Activated CD4-positive, alpha-beta memory T cell treated with anti-CD3 and anti-CD28 coated beads, Interleukin-2, amount 10 ng/mL, durations not matched to agents 7 days and 5 days (primary cell): ENCODE data around the gene MGME1. TPM values are rescaled to one million over a fixed set of nuclear protein-coding genes. Genes with fewer than 3 reads are reported as not detected.

Experiments
- CTCF ChIA-PET: fragments of 350-600 bp; sonication (Branson Sonifier 250); formaldehyde crosslinking; loops from one replicate; lab custom pipeline; 2021; ENCODE audit warnings: antibody characterized with exemption, inconsistent platforms; lab: Charles Lee
- POLR2A ChIA-PET: fragments of 350-600 bp; sonication (Branson Sonifier 250); formaldehyde crosslinking; loops from one replicate; lab custom pipeline; 2021; ENCODE audit warnings: antibody characterized with exemption; lab: Charles Lee
- DNase-seq: peaks from one replicate; pipeline ENCODE4 v3.0.0-alpha.2; 2020
- H3K27ac Mint-ChIP-seq: one replicate; pipeline ENCODE4 v1.8.0; 2021; ENCODE audit warnings: mild to moderate bottlenecking, mixed read lengths
- H3K27me3 Mint-ChIP-seq: one replicate; pipeline ENCODE4 v1.8.0; 2021; ENCODE audit warnings: mixed read lengths
- H3K36me3 Mint-ChIP-seq: one replicate; pipeline ENCODE4 v1.8.0; 2021; ENCODE audit warnings: low read depth, mixed read lengths
- H3K4me1 Mint-ChIP-seq: one replicate; pipeline ENCODE4 v1.8.0; 2021; ENCODE audit warnings: mixed read lengths
- H3K4me3 Mint-ChIP-seq: one replicate; pipeline ENCODE4 v1.8.0; 2021; ENCODE audit warnings: mild to moderate bottlenecking, mixed read lengths
- H3K9me3 Mint-ChIP-seq: one replicate; pipeline ENCODE4 v1.8.0; 2021; ENCODE audit warnings: mixed read lengths
- total RNA-seq, 2 experiments: library from RNA; stranded (reverse); gene quantifications; one replicate each; pipeline ENCODE4 v1.2.3, GENCODE V29; 2021

The MGME1 gene, protein sequence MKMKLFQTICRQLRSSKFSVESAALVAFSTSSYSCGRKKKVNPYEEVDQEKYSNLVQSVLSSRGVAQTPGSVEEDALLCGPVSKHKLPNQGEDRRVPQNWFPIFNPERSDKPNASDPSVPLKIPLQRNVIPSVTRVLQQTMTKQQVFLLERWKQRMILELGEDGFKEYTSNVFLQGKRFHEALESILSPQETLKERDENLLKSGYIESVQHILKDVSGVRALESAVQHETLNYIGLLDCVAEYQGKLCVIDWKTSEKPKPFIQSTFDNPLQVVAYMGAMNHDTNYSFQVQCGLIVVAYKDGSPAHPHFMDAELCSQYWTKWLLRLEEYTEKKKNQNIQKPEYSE
- 10 to 100 TPM; 53.9 to 56.7 TPM for total RNA-seq

DNA sequence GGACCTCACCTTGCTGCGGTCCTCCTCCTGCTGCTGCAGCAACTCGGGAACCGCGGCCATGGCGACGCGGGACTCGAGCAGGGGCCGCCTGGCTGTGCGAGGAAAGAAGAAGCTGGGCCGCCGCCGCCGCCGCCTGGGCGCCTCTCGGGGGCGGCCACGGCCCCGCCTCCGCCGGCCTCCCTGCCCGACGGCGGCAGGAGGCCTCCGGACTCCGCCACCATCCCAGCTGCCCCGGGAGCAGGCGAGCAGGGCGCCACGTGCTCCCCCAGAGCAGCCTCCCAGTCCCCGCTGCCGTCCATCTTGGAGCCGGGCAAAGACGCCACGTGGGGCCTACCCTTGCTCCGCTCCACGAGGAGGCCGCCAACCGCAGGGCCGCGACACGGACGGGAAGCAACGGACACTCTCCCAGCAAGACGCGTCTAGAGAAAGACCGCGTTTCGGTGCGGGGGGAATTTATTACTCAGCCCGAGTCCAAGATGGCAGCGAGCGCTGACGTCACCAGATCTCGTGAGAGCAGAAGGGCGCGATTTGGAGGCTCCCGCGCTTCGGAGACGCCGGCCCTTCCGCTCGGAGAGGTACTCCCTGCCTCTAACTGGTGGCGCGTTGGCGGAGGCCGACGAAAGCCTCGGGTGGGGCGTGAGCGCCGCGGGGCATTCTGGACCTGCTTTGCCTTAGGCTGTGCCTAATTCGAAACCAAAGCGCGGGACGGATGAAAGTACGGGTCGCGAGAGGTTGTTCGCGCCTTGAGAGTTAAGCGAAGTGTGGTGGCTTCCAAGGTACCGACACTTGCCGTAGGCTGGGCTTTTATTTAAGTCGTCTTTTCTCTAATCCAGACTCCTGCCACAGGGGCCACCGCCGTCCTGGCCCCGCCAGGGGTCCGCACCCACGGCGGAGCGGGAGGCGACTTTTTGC, at the start of gene MGME1, which contains the start of gene SNX5:
MGME1 (plus strand) TSS at position 653 of the 912 bp plus-strand sequence. CDS start 842 bp downstream, outside the sequence.
SNX5 (minus strand) TSS at position 429 of the 912 bp plus-strand sequence; CDS start at position 60, 369 bp downstream.
- H3K27ac Mint-ChIP-seq: peak within 1 kb of the TSS; percentile 98
- H3K27me3 Mint-ChIP-seq: no peaks in the 10 kb centered on the region
- H3K4me3 Mint-ChIP-seq: peak within 1 kb of the TSS; percentile 97
- peaks cover 81% of the 10 kb centered on the region for H3K36me3 Mint-ChIP-seq
- peaks cover 34% of the 10 kb centered on the region for H3K4me1 Mint-ChIP-seq
- DNase-seq: peak; percentile 100
- ChIA-PET POLR2A (interaction anchor here (0.9 to 15.3 kb wide), 16 partner anchors 15 to 538 kb away, joined by 3 to 353 read pairs (median 12); partner anchors contain the start of genes BFSP1, DSTN, KAT14 and PET117), CTCF (interaction anchor here (0.9 to 1.7 kb wide), 2 partner anchors 12 to 28 kb away, joined by 3 to 4 read pairs; no protein-coding TSS in a partner anchor)
- H3K9me3 Mint-ChIP-seq: no peaks in the 10 kb centered on the region

DNA sequence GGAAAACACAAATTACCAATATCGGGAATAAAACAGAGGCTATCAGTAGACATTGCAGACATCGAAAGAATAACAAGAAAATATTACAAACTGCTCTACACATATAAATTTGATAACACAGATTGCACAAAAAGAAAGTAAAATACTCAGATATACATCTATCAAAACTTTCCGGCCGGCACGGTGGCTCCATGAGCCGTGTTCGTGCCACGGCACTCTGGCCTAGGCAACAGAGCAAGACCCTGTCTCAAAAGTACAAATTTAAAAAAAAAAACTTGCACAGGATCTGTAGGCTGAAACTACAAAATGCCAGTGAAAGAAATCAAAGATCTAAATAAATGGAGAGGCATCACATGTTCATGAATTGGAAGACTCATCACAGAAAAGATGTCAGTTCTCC, 49.7 kb upstream of the MGME1 start:
- ChIA-PET CTCF (no interaction called here), POLR2A (no interaction called here)
- no peaks in the 10 kb centered on the region for H3K36me3 Mint-ChIP-seq
- H3K27me3 Mint-ChIP-seq: peaks cover 22% of the 10 kb centered on the region
- H3K27ac Mint-ChIP-seq: no peak overlapping the region
- peaks cover 6% of the 10 kb centered on the region for H3K4me1 Mint-ChIP-seq
- no peak for DNase-seq
- H3K4me3 Mint-ChIP-seq: no peak overlapping the region
- H3K9me3 Mint-ChIP-seq: no peaks in the 10 kb centered on the region

DNA sequence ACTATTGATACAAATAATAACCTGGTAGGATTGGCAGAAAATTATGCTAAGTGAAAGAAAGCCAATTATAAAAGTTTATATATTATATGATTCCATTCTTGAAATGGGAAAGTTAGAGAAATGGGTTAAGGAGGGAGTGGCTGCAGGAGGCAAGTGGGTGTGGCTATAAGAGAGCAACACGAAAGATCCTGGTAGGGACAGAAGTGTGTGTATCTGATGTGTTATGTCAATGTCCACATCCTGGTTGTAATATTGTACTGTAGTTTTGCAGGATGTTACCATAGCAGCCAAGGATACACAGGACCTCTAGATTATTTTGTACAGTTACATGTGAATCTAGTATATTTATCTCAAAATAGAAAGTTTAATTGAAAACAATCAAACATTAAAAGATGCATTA, 47.0 kb upstream of the MGME1 start:
- DNase-seq: no peak
- CTCF ChIA-PET: no interaction called here
- Mint-ChIP-seq H3K27ac (no peak overlapping the region), H3K36me3 (no peaks in the 10 kb centered on the region), H3K4me3 (no peak overlapping the region), H3K9me3 (no peaks in the 10 kb centered on the region), H3K27me3 (peaks cover 27% of the 10 kb centered on the region), H3K4me1 (peaks cover 2% of the 10 kb centered on the region)
- POLR2A ChIA-PET: no interaction called here

DNA sequence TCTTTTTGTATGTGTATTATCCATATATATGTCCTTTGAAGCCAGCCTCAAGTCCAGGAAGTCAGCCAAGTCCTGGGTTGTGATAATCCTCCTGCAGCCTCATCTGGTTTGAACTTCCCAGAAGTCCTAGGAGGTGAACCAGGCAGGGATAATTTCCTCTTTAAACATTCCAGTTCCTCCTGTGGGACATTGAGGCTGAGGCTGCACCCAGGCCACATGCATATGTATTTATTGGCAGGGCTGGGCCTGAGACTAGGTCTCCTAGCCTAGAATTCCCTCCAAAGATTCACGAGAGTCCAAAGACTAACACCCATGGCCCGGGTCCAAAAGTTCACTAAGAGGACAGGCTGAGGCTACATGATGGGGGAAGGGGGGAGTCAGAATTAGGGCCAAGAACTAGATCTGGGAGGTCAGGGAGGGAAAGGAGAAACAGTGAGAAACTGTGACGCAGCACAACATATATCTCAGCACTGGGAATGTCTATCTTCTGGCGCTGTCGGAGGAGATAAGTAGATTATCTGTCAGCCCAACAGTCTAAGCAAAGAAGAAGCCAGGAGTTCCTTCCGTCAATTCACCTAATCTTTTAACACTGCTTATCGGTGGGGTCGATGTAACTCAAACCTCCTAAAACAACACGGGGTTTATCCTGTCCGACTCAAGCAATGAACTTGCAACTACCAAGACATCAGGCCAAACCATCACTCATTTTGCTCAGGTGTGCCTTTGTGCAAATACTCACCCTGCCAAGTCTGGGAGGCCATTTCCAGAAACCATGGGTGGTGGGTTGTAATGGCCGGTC, 43.5 kb upstream of the MGME1 start:
- no peaks in the 10 kb centered on the region for H3K4me1 Mint-ChIP-seq
- H3K36me3 Mint-ChIP-seq: no peaks in the 10 kb centered on the region
- no peak overlapping the region for H3K4me3 Mint-ChIP-seq
- no peak for DNase-seq
- H3K27me3 Mint-ChIP-seq: peaks cover 25% of the 10 kb centered on the region
- H3K9me3 Mint-ChIP-seq: no peaks in the 10 kb centered on the region
- no peak overlapping the region for H3K27ac Mint-ChIP-seq
- CTCF ChIA-PET: interaction anchor here (0.8 kb wide), 1 partner anchor 421 kb away, joined by 3 read pairs; no protein-coding TSS in a partner anchor
- POLR2A ChIA-PET: no interaction called here

DNA sequence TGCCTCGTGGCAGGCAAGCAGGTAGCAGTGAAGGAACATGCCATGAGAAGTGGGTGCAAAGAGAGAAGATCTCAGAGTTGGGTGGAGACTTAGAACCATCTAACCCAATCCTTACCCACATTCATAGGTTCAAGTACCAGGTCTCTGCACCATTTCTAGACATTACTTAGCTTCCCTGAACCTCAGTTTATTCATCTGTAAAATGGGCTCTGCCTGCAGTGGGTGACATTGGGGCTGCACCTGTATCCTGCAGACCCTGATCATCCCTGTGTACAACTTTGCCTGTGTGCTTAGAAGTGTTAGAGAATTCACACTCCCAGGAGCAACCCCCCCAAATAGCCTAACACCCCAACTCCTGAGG, 42.9 kb upstream of the MGME1 start:
- DNase-seq: no peak
- Mint-ChIP-seq H3K4me3 (no peak overlapping the region), H3K27me3 (peaks cover 25% of the 10 kb centered on the region), H3K27ac (no peak overlapping the region), H3K36me3 (no peaks in the 10 kb centered on the region), H3K4me1 (no peaks in the 10 kb centered on the region), H3K9me3 (no peaks in the 10 kb centered on the region)
- CTCF ChIA-PET: no interaction called here
- POLR2A ChIA-PET: no interaction called here

DNA sequence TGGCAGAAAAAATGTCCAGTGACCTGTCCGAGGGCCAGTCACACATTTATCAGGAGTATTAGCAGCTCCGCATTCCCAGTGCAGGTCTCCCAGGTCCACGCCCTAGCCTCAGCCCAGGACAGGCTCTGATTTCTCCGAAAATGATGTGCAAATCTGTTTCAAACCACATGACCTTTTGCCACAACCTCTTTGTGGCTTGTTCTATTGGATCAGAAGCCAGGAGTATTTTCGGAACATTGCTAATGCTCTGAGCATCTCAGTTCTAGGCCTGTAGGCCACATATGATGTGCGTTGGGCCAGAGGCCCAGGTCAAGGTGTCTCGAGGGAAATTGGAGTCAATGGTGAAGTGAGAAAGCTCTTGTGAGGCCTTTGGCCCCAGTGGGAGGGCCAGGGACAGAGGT, 40.6 kb upstream of the MGME1 start:
- no peak for DNase-seq
- H3K36me3 Mint-ChIP-seq: no peaks in the 10 kb centered on the region
- ChIA-PET CTCF (no interaction called here), POLR2A (no interaction called here)
- H3K4me3 Mint-ChIP-seq: no peak overlapping the region
- H3K27ac Mint-ChIP-seq: no peak overlapping the region
- no peaks in the 10 kb centered on the region for H3K4me1 Mint-ChIP-seq
- no peaks in the 10 kb centered on the region for H3K9me3 Mint-ChIP-seq
- peaks cover 16% of the 10 kb centered on the region for H3K27me3 Mint-ChIP-seq

DNA sequence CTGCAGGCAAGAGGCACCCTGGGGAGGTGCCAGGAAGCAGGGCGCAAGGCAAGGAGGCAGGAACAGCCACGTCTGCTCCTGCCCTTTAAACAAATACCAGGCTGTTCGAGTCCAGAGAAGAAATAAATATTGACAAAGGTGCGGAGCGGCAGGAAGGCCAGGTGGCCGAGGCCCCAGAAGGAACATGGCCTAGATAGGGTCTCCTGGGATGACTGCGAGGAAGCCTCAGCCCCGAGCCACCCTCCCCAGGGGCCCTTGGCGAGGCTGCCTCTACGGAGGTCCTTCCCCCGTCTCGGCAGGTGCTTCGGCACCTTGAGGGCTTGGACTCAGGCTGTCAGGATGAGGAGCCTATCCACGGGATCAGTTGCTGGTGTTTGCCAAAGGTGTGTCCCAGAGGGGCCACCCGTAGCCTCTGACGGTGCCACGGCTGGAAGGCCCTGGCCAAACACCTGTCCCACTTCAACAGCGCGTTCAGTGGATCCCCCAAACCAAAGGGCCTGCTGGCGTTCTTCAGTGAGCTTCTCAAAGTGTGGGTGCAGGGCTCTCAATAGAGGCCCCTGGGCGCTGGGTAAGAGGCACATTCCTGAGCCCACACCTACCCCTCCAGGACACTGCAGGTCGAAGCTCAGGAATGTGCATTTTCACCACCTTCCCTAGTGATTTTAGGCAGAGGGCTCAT, 40.0 kb upstream of the MGME1 start:
- Mint-ChIP-seq H3K4me1 (no peaks in the 10 kb centered on the region), H3K4me3 (no peak overlapping the region), H3K27ac (no peak overlapping the region), H3K36me3 (no peaks in the 10 kb centered on the region), H3K9me3 (no peaks in the 10 kb centered on the region), H3K27me3 (peaks cover 12% of the 10 kb centered on the region)
- ChIA-PET CTCF (no interaction called here), POLR2A (no interaction called here)
- no peak for DNase-seq

DNA sequence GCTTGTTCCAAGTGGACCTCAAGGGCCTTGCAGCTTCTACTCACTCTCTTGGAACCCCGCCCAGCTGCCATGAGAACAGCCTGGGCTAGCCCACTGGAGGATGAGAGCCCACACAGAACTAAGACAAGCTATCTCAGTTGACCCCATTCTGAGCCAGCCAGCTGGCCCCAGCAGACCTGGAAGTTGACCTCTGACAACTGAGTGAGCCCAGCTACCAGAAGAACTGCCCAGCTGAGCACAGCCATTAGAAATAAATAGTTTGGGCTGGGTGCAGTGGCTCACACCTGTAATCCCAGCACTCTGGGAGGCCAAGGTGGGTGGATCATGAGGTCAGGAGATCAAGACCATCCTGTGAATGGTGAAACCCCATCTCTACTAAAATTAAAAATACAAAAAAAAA, 37.3 kb upstream of the MGME1 start:
- Mint-ChIP-seq H3K9me3 (no peaks in the 10 kb centered on the region), H3K27ac (no peak overlapping the region), H3K4me1 (no peaks in the 10 kb centered on the region), H3K27me3 (peaks cover 5% of the 10 kb centered on the region), H3K36me3 (no peaks in the 10 kb centered on the region), H3K4me3 (no peak overlapping the region)
- ChIA-PET CTCF (no interaction called here), POLR2A (no interaction called here)
- DNase-seq: no peak

DNA sequence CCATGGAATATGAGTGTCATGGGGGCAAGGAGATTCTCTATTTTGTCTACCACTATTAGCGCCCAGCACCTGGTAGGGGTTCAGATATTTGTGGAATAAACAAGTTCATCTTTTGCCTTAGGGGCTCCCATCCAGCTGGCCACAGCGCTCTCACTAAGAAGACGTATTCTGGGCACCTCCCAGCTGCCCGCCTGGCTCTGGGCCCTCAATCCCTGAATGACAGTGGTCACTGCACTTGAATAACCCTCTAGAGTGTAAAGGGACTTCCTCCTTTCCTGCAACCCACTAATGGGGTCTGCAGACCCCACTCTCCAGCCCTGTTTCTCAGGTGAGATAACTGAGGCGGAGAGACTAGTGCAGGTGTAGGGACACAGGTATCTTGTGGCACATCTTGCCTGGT, 36.4 kb upstream of the MGME1 start:
- ChIA-PET POLR2A (no interaction called here), CTCF (no interaction called here)
- Mint-ChIP-seq H3K27ac (no peak overlapping the region), H3K4me1 (no peaks in the 10 kb centered on the region), H3K27me3 (no peaks in the 10 kb centered on the region), H3K36me3 (no peaks in the 10 kb centered on the region), H3K9me3 (no peaks in the 10 kb centered on the region), H3K4me3 (no peak overlapping the region)
- no peak for DNase-seq

DNA sequence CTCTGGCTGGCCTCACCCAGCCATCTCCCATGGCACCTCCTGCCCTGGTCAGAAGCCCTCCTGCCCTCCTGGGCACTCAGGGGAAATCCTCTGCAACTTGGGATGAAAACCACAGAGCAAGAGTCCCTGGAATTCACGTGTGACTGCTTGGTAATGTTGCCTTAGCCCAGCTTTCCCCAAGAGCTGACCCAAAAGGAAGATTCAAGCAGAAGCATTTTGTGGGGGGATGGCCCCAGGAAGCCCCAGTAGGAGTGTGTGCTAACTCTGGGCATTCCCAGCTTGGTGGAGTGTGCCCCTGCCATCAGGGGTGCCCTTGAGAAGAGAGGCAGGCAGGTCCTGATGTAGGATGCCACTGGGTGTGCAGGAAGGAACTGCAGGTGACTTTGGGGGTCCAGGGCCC, 35.7 kb upstream of the MGME1 start:
- Mint-ChIP-seq H3K36me3 (no peaks in the 10 kb centered on the region), H3K4me1 (no peaks in the 10 kb centered on the region), H3K9me3 (no peaks in the 10 kb centered on the region), H3K27me3 (no peaks in the 10 kb centered on the region), H3K27ac (no peak overlapping the region), H3K4me3 (no peak overlapping the region)
- CTCF ChIA-PET: interaction anchor here (1.1 kb wide), 1 partner anchor 251 kb away, joined by 4 read pairs; the partner anchor contains the start of gene RRBP1
- POLR2A ChIA-PET: interaction anchor here (1.5 kb wide), 1 partner anchor 60 kb away, joined by 3 read pairs; no protein-coding TSS in a partner anchor
- no peak for DNase-seq

DNA sequence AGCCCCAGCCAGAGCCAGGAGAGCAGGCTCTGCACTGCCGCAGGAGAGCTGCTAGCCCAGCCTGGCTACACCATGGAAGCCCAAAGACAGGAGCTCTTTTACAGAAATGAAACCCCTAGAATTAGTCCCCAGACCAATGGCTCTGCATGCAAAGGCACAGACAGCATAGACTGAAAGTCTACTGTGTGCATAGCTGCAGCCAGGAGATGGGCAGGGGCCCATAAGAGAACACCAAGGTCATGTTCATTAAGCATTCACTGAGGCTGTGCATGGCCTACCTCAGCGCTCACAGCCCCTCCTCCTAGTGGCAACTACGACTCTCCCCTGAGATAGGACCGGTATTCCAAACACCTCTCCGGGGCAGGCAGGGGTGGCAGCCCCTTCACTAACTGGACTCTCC, 35.1 kb upstream of the MGME1 start:
- ChIA-PET POLR2A (interaction anchor here (1.5 kb wide), 1 partner anchor 59 kb away, joined by 3 read pairs; no protein-coding TSS in a partner anchor), CTCF (interaction anchor here (1.1 kb wide), 1 partner anchor 252 kb away, joined by 4 read pairs; the partner anchor contains the start of gene RRBP1)
- Mint-ChIP-seq H3K4me3 (no peak overlapping the region), H3K36me3 (no peaks in the 10 kb centered on the region), H3K9me3 (no peaks in the 10 kb centered on the region), H3K4me1 (no peaks in the 10 kb centered on the region), H3K27ac (no peak overlapping the region), H3K27me3 (no peaks in the 10 kb centered on the region)
- DNase-seq: no peak
